ENCODE data around the gene DEPDC1.

DNA sequence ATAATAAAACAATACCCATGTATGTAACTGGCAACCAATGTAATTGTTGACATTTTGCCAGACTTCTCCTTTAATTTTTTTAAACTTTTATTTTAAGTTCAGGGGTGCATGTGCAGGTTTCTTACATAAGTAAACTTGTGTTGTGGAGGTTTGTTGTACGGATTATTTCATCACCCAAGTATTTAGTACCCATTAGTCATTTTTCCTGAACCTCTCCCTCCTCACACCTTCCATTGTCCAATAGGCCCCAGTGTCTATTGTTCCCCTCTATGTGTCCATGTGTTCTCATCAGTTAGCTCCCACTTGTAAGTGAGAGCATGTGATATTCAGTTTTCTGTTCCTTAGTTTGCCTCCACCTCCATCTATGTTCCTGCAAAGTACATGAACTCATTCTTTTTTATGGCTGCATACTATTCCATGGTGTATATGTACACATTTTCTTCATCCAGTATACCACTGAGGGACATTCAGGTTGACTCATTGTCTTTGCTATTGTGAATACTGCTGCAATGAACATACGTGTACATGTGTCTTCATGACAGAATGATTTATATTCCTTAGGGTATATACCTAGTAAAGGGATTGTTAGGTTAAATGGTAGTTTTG, 6.7 kb downstream of the DEPDC1 start:
- TF ChIP-seq, protein P1, sequence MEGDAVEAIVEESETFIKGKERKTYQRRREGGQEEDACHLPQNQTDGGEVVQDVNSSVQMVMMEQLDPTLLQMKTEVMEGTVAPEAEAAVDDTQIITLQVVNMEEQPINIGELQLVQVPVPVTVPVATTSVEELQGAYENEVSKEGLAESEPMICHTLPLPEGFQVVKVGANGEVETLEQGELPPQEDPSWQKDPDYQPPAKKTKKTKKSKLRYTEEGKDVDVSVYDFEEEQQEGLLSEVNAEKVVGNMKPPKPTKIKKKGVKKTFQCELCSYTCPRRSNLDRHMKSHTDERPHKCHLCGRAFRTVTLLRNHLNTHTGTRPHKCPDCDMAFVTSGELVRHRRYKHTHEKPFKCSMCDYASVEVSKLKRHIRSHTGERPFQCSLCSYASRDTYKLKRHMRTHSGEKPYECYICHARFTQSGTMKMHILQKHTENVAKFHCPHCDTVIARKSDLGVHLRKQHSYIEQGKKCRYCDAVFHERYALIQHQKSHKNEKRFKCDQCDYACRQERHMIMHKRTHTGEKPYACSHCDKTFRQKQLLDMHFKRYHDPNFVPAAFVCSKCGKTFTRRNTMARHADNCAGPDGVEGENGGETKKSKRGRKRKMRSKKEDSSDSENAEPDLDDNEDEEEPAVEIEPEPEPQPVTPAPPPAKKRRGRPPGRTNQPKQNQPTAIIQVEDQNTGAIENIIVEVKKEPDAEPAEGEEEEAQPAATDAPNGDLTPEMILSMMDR (IDR thresholded peaks at IDR 0.05): no peak
- no peak for TF ChIP-seq POLR2A (IDR thresholded peaks at IDR 0.05)

Measured in adrenal gland (tissue), 5 donors.